Keratinocyte (primary cell): ENCODE results near the gene METTL2B. TPM values are rescaled to one million over a fixed set of nuclear protein-coding genes. Genes with fewer than 3 reads are reported as not detected.
A peak's percentile ranks its signal among the peaks of the same experiment; 100 is the strongest.
"Not testable (repeated sequence)": the region's sequence is repeated elsewhere in the genome, so short reads cannot be mapped to it uniquely, and the experiment has no call there.

Source experiments
- DNase-seq: peaks from one replicate; pipeline ENCODE4 v3.0.0-alpha.2; 2011; ENCODE audit warnings: low read depth, missing footprints, low spot score
- FAIRE-seq: peaks from 2 replicates; lab custom pipeline; 2011; peaks lifted over from hg19 to GRCh38; lab: Jason Lieb, UNC
- H2AFZ ChIP-seq: 2 replicates; pipeline ENCODE4 v1.6.0; 2012; ENCODE audit warnings: low read length, control low read depth, inconsistent platforms; ENCODE audit not compliant: control insufficient read depth
- H3K27ac ChIP-seq: 2 replicates; pipeline ENCODE4 v1.5.1; 2011; ENCODE audit warnings: low read length; ENCODE audit not compliant: control insufficient read depth, insufficient read depth
- H3K27me3 ChIP-seq: 3 replicates; pipeline ENCODE4 v1.6.0; 2011; ENCODE audit warnings: low read length; ENCODE audit not compliant: control insufficient read depth, insufficient read depth; ENCODE audit errors: extremely low read depth
- H3K36me3 ChIP-seq, 2 experiments: 2 replicates in 1 of 2; 3 replicates in 1 of 2; pipeline ENCODE4 v1.5.1; 2011; ENCODE audit warnings: low read length in 2 of 2, mild to moderate bottlenecking in 1 of 2; ENCODE audit not compliant: control insufficient read depth in 2 of 2, insufficient read depth in 2 of 2; ENCODE audit errors: extremely low read depth in 1 of 2
- H3K4me1 ChIP-seq: 3 replicates; pipeline ENCODE4 v1.5.1; 2011; ENCODE audit warnings: low read length; ENCODE audit not compliant: control insufficient read depth, insufficient read depth; ENCODE audit errors: extremely low read depth
- H3K4me2 ChIP-seq: 3 replicates; pipeline ENCODE4 v1.6.0; 2011; ENCODE audit warnings: low read depth, low read length; ENCODE audit not compliant: control insufficient read depth, insufficient read depth; ENCODE audit errors: extremely low read depth
- H3K4me3 ChIP-seq, 3 experiments: fragments of 200-600 bp in 1 of 3; sonication (generic) in 1 of 3; 2 replicates in 2 of 3; 3 replicates in 1 of 3; pipeline ENCODE4 v1.5.1; 2011 to 2016; ENCODE audit warnings: low read length in 3 of 3, mild to moderate bottlenecking in 3 of 3, control low read depth in 2 of 3, inconsistent platforms in 1 of 3, low read depth in 1 of 3, mixed read lengths in 1 of 3, mixed run types in 1 of 3, moderate library complexity in 1 of 3; ENCODE audit not compliant: control insufficient read depth in 2 of 3, insufficient read depth in 2 of 3; ENCODE audit errors: extremely low read depth in 1 of 3
- H3K79me2 ChIP-seq: 2 replicates; pipeline ENCODE4 v1.6.0; 2012; ENCODE audit warnings: low read length; ENCODE audit not compliant: control insufficient read depth, insufficient read depth
- H3K9ac ChIP-seq: 3 replicates; pipeline ENCODE4 v1.6.0; 2011; ENCODE audit warnings: low read length; ENCODE audit not compliant: control insufficient read depth, insufficient read depth; ENCODE audit errors: extremely low read depth
- H3K9me1 ChIP-seq: 3 replicates; pipeline ENCODE4 v1.6.0; 2011; ENCODE audit warnings: low read length; ENCODE audit not compliant: control insufficient read depth, insufficient read depth; ENCODE audit errors: extremely low read depth
- H3K9me3 ChIP-seq: 2 replicates; pipeline ENCODE4 v1.5.1; 2012; ENCODE audit warnings: low read depth, low read length; ENCODE audit not compliant: control insufficient read depth
- H4K20me1 ChIP-seq: 3 replicates; pipeline ENCODE4 v1.6.0; 2011; ENCODE audit warnings: low read length; ENCODE audit not compliant: control insufficient read depth, insufficient read depth; ENCODE audit errors: extremely low read depth
- CTCF ChIP-seq, 3 experiments: IDR thresholded peaks in 1 of 3; conservative IDR thresholded peaks in 1 of 3; optimal IDR thresholded peaks in 1 of 3; 2 replicates in 2 of 3; 3 replicates in 1 of 3; pipeline versions ENCODE3 to v1.5.1; 2011; ENCODE audit warnings: low read length in 3 of 3, mild to moderate bottlenecking in 3 of 3, moderate library complexity in 2 of 3, control low read depth in 1 of 3, inconsistent platforms in 1 of 3; ENCODE audit not compliant: insufficient read depth in 2 of 3; ENCODE audit errors: extremely low read depth in 1 of 3
- EZH2 ChIP-seq: IDR thresholded peaks from one replicate; pipeline ENCODE4 v1.6.1; 2012; ENCODE audit warnings: inconsistent platforms, mild to moderate bottlenecking, low read length, moderate library complexity
- dilution Hi-C: fragments of 300-500 bp; cut with MboI; formaldehyde crosslinking; loops from one replicate; pipeline ENCODE4 v1.7.0; 2020; ENCODE audit warnings: low sequenced_read_pairs; ENCODE audit not compliant: extremely low pct_ligation_motif_present
- polyA plus RNA-seq, 5 experiments: library from polyadenylated mRNA; depleted of rRNA in 3 of 5; stranded (reverse) in 3 of 5; stranded (forward) in 1 of 5; unstranded in 1 of 5; fragments of >200 nt; gene quantifications; 1 replicate in 1 of 5; 2 replicates in 3 of 5; 3 replicates in 1 of 5; pipeline versions ENCODE4 v1.2.1 to v1.2.3, GENCODE V29; 2011 to 2012; ENCODE audit warnings: missing spikeins in 2 of 5, low read depth in 1 of 5, low replicate concordance in 1 of 5

METTL2B gene
- polyA plus RNA-seq, 1 donor (not counting 4 experiments of a cell fraction or from before 2014, with no cell fraction given): 30.7 TPM

GRCh38 chr7:128456255-128456725, 20.3 kb upstream of the METTL2B start:
- Histone ChIP-seq H3K4me1 (peaks cover 17% of the 10 kb centered on the region), H3K9me1 (no peaks in the 10 kb centered on the region), H3K9me3 (no peaks in the 10 kb centered on the region), H4K20me1 (no peaks in the 10 kb centered on the region), H3K27me3 (peaks cover 3% of the 10 kb centered on the region), H3K4me3 (peak overlapping the region; percentile 82 to 96 (median 95)), H3K36me3 (no peaks in the 10 kb centered on the region), H3K79me2 (peaks cover 19% of the 10 kb centered on the region), H3K27ac (peak overlapping the region; percentile 76), H3K9ac (peak overlapping the region; percentile 90), H3K4me2 (peak overlapping the region; percentile 98), H2AFZ (peak overlapping the region; percentile 93)
- no peak for DNase-seq
- no peak for TF ChIP-seq CTCF (optimal IDR thresholded peaks at IDR 0.05 in 1 of 3, IDR thresholded peaks at IDR 0.05 in 1 of 3, conservative IDR thresholded peaks at IDR 0.05 in 1 of 3; ENCODE audit: extremely low read depth in 1 of 3, insufficient read depth in 2 of 3, low read length in 3 of 3)
- no peak for TF ChIP-seq EZH2
- dilution Hi-C loops: no loop called here
- no peak for FAIRE-seq

- H3K27me3 ChIP-seq, dilution Hi-C loops, H2AFZ ChIP-seq, H4K20me1 ChIP-seq, H3K9me3 ChIP-seq, H3K9me1 ChIP-seq, H3K9ac ChIP-seq, FAIRE-seq, DNase-seq, H3K36me3 ChIP-seq: not testable (repeated sequence)
- peak overlapping the region in 2 of 3 experiments; percentile 39 to 95 for H3K4me3 ChIP-seq
- peak overlapping the region; percentile 30 for H3K27ac ChIP-seq
- H3K79me2 ChIP-seq: peaks cover 19% of the 10 kb centered on the region
- peak overlapping the region; percentile 98 for H3K4me2 ChIP-seq
- H3K4me1 ChIP-seq: peaks cover 17% of the 10 kb centered on the region
These were observed 19.2 kb upstream of the METTL2B start for GRCh38 chr7:128457385-128457784.

- TF ChIP-seq EZH2: no peak
- TF ChIP-seq CTCF (optimal IDR thresholded peaks at IDR 0.05 in 1 of 3, IDR thresholded peaks at IDR 0.05 in 1 of 3, conservative IDR thresholded peaks at IDR 0.05 in 1 of 3; ENCODE audit: extremely low read depth in 1 of 3, insufficient read depth in 2 of 3, low read length in 3 of 3): no peak
- peaks cover 19% of the 10 kb centered on the region for H3K79me2 ChIP-seq
- H3K9me1 ChIP-seq: no peaks in the 10 kb centered on the region
- dilution Hi-C loops: no loop called here
- no peak overlapping the region for H3K4me3 ChIP-seq
- H3K9ac ChIP-seq: no peak overlapping the region
- no peaks in the 10 kb centered on the region for H3K27me3 ChIP-seq
- H2AFZ ChIP-seq: no peak overlapping the region
- H3K4me2 ChIP-seq: peak overlapping the region; percentile 10
- no peak overlapping the region for H3K27ac ChIP-seq
- FAIRE-seq: no peak
- peaks cover 17% of the 10 kb centered on the region for H3K4me1 ChIP-seq
- H4K20me1 ChIP-seq: no peaks in the 10 kb centered on the region
- H3K36me3 ChIP-seq: no peaks in the 10 kb centered on the region
- H3K9me3 ChIP-seq: no peaks in the 10 kb centered on the region
- no peak for DNase-seq
These were observed 17.6 kb upstream of the METTL2B start for GRCh38 chr7:128458956-128459355.
